GM19455 (cell line): ENCODE results near the gene RAB7B.
"Not testable (repeated sequence)": the region's sequence is repeated elsewhere in the genome, so short reads cannot be mapped to it uniquely, and the experiment has no call there.

ENCODE experiments used
- ATAC-seq: cut with Tn5 transposase; IDR thresholded peaks from one replicate; pipeline ENCODE4 v1.9.1; 2021; ENCODE audit not compliant: unreplicated experiment

The RAB7B gene

GRCh38 chr1:205998457-205999241 is 4.5 kb downstream of the RAB7B start:
- no peak for ATAC-seq

GRCh38 chr1:205996641-205997040 is 6.6 kb downstream of the RAB7B start:
- not testable (repeated sequence) for ATAC-seq

GRCh38 chr1:205994346-205994745 is 8.8 kb downstream of the RAB7B start:
- no peak for ATAC-seq

GRCh38 chr1:205993068-205993467 is 10.1 kb downstream of the RAB7B start:
- no peak for ATAC-seq

- ATAC-seq = no peak
These were observed 10.8 kb downstream of the RAB7B start for GRCh38 chr1:205992218-205992882.

GRCh38 chr1:205991237-205991636 is 12.0 kb downstream of the RAB7B start:
- no peak for ATAC-seq

GRCh38 chr1:205990226-205990625 is 13.0 kb downstream of the RAB7B start:
- no peak for ATAC-seq

- no peak for ATAC-seq
These were observed 13.4 kb downstream of the RAB7B start for GRCh38 chr1:205989786-205990185.

GRCh38 chr1:205988585-205988995 is 14.6 kb downstream of the RAB7B start:
- no peak for ATAC-seq

- ATAC-seq = no peak
These were observed 16.3 kb downstream of the RAB7B start for GRCh38 chr1:205986861-205987260.

GRCh38 chr1:205986292-205986691 is 16.9 kb downstream of the RAB7B start:
- ATAC-seq = no peak

GRCh38 chr1:205985330-205986005 is 17.7 kb downstream of the RAB7B start:
- no peak for ATAC-seq

- ATAC-seq = no peak
These were observed 19.1 kb downstream of the RAB7B start for GRCh38 chr1:205983925-205984725.

GRCh38 chr1:205981257-205981656 is 21.9 kb downstream of the RAB7B start:
- no peak for ATAC-seq

- no peak for ATAC-seq
These were observed 22.8 kb downstream of the RAB7B start for GRCh38 chr1:205980237-205980870.

- no peak for ATAC-seq
These were observed 23.9 kb downstream of the RAB7B start for GRCh38 chr1:205979301-205979700.

GRCh38 chr1:205978676-205979075 is 24.5 kb downstream of the RAB7B start:
- ATAC-seq = no peak

GRCh38 chr1:205977402-205978014 is 25.7 kb downstream of the RAB7B start:
- ATAC-seq = no peak

- ATAC-seq = no peak
These were observed 26.3 kb downstream of the RAB7B start for GRCh38 chr1:205976708-205977401.

- no peak for ATAC-seq
These were observed 27.2 kb downstream of the RAB7B start for GRCh38 chr1:205976036-205976435.
